Testis (tissue), 2 donors: ENCODE measurements around the gene SQSTM1.

ENCODE experiments used
- POLR2A ChIP-seq: fragments of 450-650 bp; IDR thresholded peaks from one replicate; pipeline ENCODE4 v1.6.1; 2017; ENCODE audit warnings: antibody characterized with exemption, mild to moderate bottlenecking, moderate library complexity
- TF ChIP-seq, protein P1 (sequence below), 3 experiments: fragments of 450-650 bp in 2 of 3; fragments of 200-600 bp in 1 of 3; sonication (generic) in 1 of 3; IDR thresholded peaks; one replicate each; pipeline ENCODE4 v1.5.1; 2016 to 2019; ENCODE audit warnings: antibody characterized with exemption in 3 of 3, mild to moderate bottlenecking in 2 of 3, moderate library complexity in 1 of 3

DNA sequence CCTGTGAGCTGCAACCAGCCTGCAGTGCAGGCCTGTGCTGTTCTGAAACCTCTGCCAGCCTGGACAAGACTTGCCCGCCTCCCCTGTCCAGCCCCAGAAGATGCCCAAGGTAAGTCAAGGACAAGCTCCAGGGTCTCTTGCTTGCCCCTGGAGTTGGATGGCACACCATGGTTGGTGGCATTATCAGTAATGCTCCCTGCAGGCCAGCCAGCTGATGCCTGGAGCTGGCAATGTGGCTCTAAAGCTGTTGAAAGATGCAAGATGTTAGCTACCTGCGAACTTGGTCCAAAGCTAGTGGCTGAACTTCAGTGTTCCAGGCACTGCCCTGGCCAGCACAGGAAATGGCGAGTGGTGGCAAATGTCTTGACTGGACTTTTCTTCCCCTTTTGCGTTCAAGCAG lies 40.9 kb upstream of the SQSTM1 start:
- TF ChIP-seq, protein P1, sequence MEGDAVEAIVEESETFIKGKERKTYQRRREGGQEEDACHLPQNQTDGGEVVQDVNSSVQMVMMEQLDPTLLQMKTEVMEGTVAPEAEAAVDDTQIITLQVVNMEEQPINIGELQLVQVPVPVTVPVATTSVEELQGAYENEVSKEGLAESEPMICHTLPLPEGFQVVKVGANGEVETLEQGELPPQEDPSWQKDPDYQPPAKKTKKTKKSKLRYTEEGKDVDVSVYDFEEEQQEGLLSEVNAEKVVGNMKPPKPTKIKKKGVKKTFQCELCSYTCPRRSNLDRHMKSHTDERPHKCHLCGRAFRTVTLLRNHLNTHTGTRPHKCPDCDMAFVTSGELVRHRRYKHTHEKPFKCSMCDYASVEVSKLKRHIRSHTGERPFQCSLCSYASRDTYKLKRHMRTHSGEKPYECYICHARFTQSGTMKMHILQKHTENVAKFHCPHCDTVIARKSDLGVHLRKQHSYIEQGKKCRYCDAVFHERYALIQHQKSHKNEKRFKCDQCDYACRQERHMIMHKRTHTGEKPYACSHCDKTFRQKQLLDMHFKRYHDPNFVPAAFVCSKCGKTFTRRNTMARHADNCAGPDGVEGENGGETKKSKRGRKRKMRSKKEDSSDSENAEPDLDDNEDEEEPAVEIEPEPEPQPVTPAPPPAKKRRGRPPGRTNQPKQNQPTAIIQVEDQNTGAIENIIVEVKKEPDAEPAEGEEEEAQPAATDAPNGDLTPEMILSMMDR (IDR thresholded peaks at IDR 0.05), result no peak
- TF ChIP-seq POLR2A, result no peak
